IMR-90 (cell line): ENCODE results near the gene CLK1. TPM values are rescaled to one million over a fixed set of nuclear protein-coding genes. Genes with fewer than 3 reads are reported as not detected.

Experiments used
- ATAC-seq: fragments of 200-7000 bp; cut with Tn5 transposase; 2 replicates; pipeline ENCODE4 v1.9.1; 2020; ENCODE audit warnings: low read depth, mild to moderate bottlenecking, moderate library complexity
- BruUV-seq: library from RNA; stranded (reverse); fragments of 400-500 nt; replicated peaks from 2 replicates; lab custom pipeline; 2021; lab: Mats Ljungman, UMichigan
- CTCF ChIA-PET: fragments of 300-600 bp; formaldehyde crosslinking; extraction: SDS; loops from one replicate; lab custom pipeline; 2021; ENCODE audit warnings: antibody characterized with exemption; lab: Yijun Ruan, JAX
- POLR2A ChIA-PET: fragments of 300-600 bp; sonication (Branson Sonifier 250); formaldehyde crosslinking; loops from one replicate; lab custom pipeline; 2022; ENCODE audit warnings: antibody characterized with exemption; ENCODE audit not compliant: unreplicated experiment; lab: Charles Lee
- DNase-seq: peaks from one replicate; pipeline ENCODE4 v3.0.0; 2013
- H2AFZ ChIP-seq: replicated peaks from 2 replicates; pipeline ENCODE3; 2013; ENCODE audit warnings: low read length, mild to moderate bottlenecking; ENCODE audit not compliant: poor library complexity
- H2AK5ac ChIP-seq: 2 replicates; pipeline ENCODE4 v1.6.1; 2013; ENCODE audit warnings: low read depth, low read length, inconsistent platforms
- H2AK9ac ChIP-seq: replicated peaks from 2 replicates; pipeline ENCODE3; 2013; ENCODE audit warnings: mild to moderate bottlenecking, low read depth, low read length, moderate library complexity; ENCODE audit not compliant: poor library complexity
- H2BK120ac ChIP-seq: 2 replicates; pipeline ENCODE4 v1.6.1; 2013; ENCODE audit warnings: low read depth, low read length, inconsistent platforms
- H2BK15ac ChIP-seq: 3 replicates; pipeline ENCODE4 v1.6.1; 2013; ENCODE audit warnings: low read depth, low read length, inconsistent platforms
- H2BK20ac ChIP-seq: 2 replicates; pipeline ENCODE4 v1.6.1; 2013; ENCODE audit warnings: low read depth, mild to moderate bottlenecking, inconsistent platforms, low read length, moderate library complexity
- H2BK5ac ChIP-seq: 2 replicates; pipeline ENCODE4 v1.6.1; 2013; ENCODE audit warnings: mild to moderate bottlenecking, low read depth, low read length, inconsistent platforms; ENCODE audit not compliant: poor library complexity, severe bottlenecking
- H3K14ac ChIP-seq: replicated peaks from 2 replicates; pipeline ENCODE4 v1.6.1; 2013; ENCODE audit warnings: low read depth, low read length, inconsistent platforms
- H3K18ac ChIP-seq: 2 replicates; pipeline ENCODE4 v1.6.1; 2013; ENCODE audit warnings: low read depth, low read length, control low read depth
- H3K23ac ChIP-seq: 2 replicates; pipeline ENCODE4 v1.6.1; 2013; ENCODE audit warnings: low read depth, low read length, inconsistent platforms
- H3K27ac ChIP-seq: 2 replicates; pipeline ENCODE4 v1.5.1; 2013; ENCODE audit warnings: mild to moderate bottlenecking, control low read depth, low read length; ENCODE audit not compliant: insufficient read depth
- H3K27me3 ChIP-seq: 2 replicates; pipeline ENCODE4 v1.6.1; 2013; ENCODE audit warnings: low read length; ENCODE audit not compliant: control insufficient read depth, insufficient read depth
- H3K36me3 ChIP-seq: 2 replicates; pipeline ENCODE4 v1.6.1; 2013; ENCODE audit warnings: low read length, mixed read lengths; ENCODE audit not compliant: control insufficient read depth, insufficient read depth
- H3K4ac ChIP-seq: 2 replicates; pipeline ENCODE4 v1.6.1; 2013; ENCODE audit warnings: low read depth, low read length, inconsistent platforms
- H3K4me1 ChIP-seq: 2 replicates; pipeline ENCODE4 v1.6.1; 2013; ENCODE audit warnings: low read length, mixed read lengths; ENCODE audit not compliant: control insufficient read depth, insufficient read depth
- H3K4me2 ChIP-seq: 2 replicates; pipeline ENCODE4 v1.6.1; 2013; ENCODE audit warnings: low read depth, mild to moderate bottlenecking, control low read depth, low read length, moderate library complexity
- H3K4me3 ChIP-seq: 2 replicates; pipeline ENCODE4 v1.5.1; 2013; ENCODE audit warnings: low read depth, mild to moderate bottlenecking, control low read depth, low read length, moderate library complexity; ENCODE audit not compliant: insufficient read depth
- H3K56ac ChIP-seq: 2 replicates; pipeline ENCODE4 v1.6.1; 2013; ENCODE audit warnings: low read length, inconsistent platforms; ENCODE audit not compliant: insufficient read depth; ENCODE audit errors: extremely low read depth
- H3K79me1 ChIP-seq, 2 experiments: 2 replicates each; pipeline ENCODE4 v1.6.1; 2013; ENCODE audit warnings: low read length in 2 of 2, inconsistent platforms in 1 of 2, low read depth in 1 of 2
- H3K9ac ChIP-seq: 2 replicates; pipeline ENCODE4 v1.6.1; 2013; ENCODE audit warnings: low read depth, low read length, control low read depth
- H3K9me1 ChIP-seq: 2 replicates; pipeline ENCODE4 v1.6.1; 2013; ENCODE audit warnings: low read length, inconsistent platforms; ENCODE audit not compliant: insufficient read depth
- H3K9me3 ChIP-seq: 2 replicates; pipeline ENCODE4 v1.6.1; 2013; ENCODE audit warnings: low read length; ENCODE audit not compliant: control insufficient read depth, insufficient read depth
- H4K20me1 ChIP-seq: 2 replicates; pipeline ENCODE4 v1.6.1; 2013; ENCODE audit warnings: low read length, inconsistent platforms; ENCODE audit not compliant: insufficient read depth
- H4K5ac ChIP-seq: 2 replicates; pipeline ENCODE4 v1.6.1; 2013; ENCODE audit warnings: mild to moderate bottlenecking, low read depth, low read length, control low read depth
- H4K8ac ChIP-seq, 2 experiments: 2 replicates each; pipeline ENCODE4 v1.6.1; 2013; ENCODE audit warnings: low read depth in 2 of 2, low read length in 2 of 2, control low read depth in 1 of 2, inconsistent platforms in 1 of 2
- H4K91ac ChIP-seq: 2 replicates; pipeline ENCODE4 v1.6.1; 2013; ENCODE audit warnings: low read depth, low read length, inconsistent platforms; ENCODE audit not compliant: insufficient read depth
- CEBPB ChIP-seq: IDR thresholded peaks from 2 replicates; pipeline ENCODE4 v1.6.1; 2012; ENCODE audit warnings: low read depth, low read length, improper control_type of control experiment
- CHD1 ChIP-seq: IDR thresholded peaks from 2 replicates; pipeline ENCODE4 v1.6.1; 2012; ENCODE audit warnings: low read depth, low read length, improper control_type of control experiment
- MAFK ChIP-seq: IDR thresholded peaks from 2 replicates; pipeline ENCODE4 v1.6.1; 2012; ENCODE audit warnings: low read depth, low read length, improper control_type of control experiment
- MXI1 ChIP-seq: IDR thresholded peaks from 2 replicates; pipeline ENCODE4 v1.6.1; 2012; ENCODE audit warnings: low read depth, mild to moderate bottlenecking, low read length, moderate library complexity, borderline replicate concordance
- POLR2A ChIP-seq: IDR thresholded peaks from 2 replicates; pipeline ENCODE4 v1.6.1; 2012; ENCODE audit warnings: mild to moderate bottlenecking, low read depth, low read length
- RAD21 ChIP-seq: IDR thresholded peaks from 2 replicates; pipeline ENCODE4 v1.6.1; 2012; ENCODE audit warnings: low read length, improper control_type of control experiment
- RCOR1 ChIP-seq: IDR thresholded peaks from 2 replicates; pipeline ENCODE4 v1.6.1; 2012; ENCODE audit warnings: mild to moderate bottlenecking, low read length, improper control_type of control experiment; ENCODE audit not compliant: insufficient replicate concordance
- RFX5 ChIP-seq: IDR thresholded peaks from 2 replicates; pipeline ENCODE4 v1.8.0; 2012; ENCODE audit warnings: low read depth, mild to moderate bottlenecking, low read length, moderate library complexity
- WGBS, 2 experiments: methylation state at CpG; one replicate each; pipeline versions ENCODE4 v1.1.5 to v1.1.7; 2013; ENCODE audit warnings: missing lambda C conversion rate in 2 of 2; ENCODE audit not compliant: insufficient read length in 1 of 2; ENCODE audit errors: extremely low coverage in 2 of 2; 5-methylcytosine and 5-hydroxymethylcytosine counted together
- dilution Hi-C: fragments of 300-500 bp; cut with HindIII; formaldehyde crosslinking; loops from one replicate; pipeline ENCODE4 v1.14.3; 2018; ENCODE audit warnings: low sequenced_read_pairs; ENCODE audit not compliant: unreplicated experiment
- in situ Hi-C: fragments of 300-500 bp; cut with MboI; formaldehyde crosslinking; loops from 3 replicates; pipeline ENCODE4 v1.14.3; 2019; ENCODE audit warnings: low sequenced_read_pairs, inconsistent platforms, mixed read lengths
- intact Hi-C: fragments of 100-400 bp; cut with micrococcal nuclease; formaldehyde crosslinking; loops from 2 replicates; pipeline ENCODE4 v1.10.0; 2022
- polyA plus RNA-seq, 3 experiments: library from polyadenylated mRNA; depleted of rRNA; stranded (reverse); fragments of >200 nt; gene quantifications; 2 replicates each; pipeline ENCODE4 v1.2.3, GENCODE V29; 2012; ENCODE audit warnings: low replicate concordance in 1 of 3
- total RNA-seq: library from RNA; depleted of rRNA; stranded (reverse); fragments of >200 nt; gene quantifications from 2 replicates; pipeline ENCODE4 v1.2.3, GENCODE V29; 2012
- TF ChIP-seq, protein P1 (sequence below): fragments of 150-350 bp; IDR thresholded peaks from 2 replicates; pipeline ENCODE4 v1.6.1; 2016; ENCODE audit warnings: low read depth, mild to moderate bottlenecking, low read length, moderate library complexity, borderline replicate concordance
- TF ChIP-seq, protein P2 (sequence below): fragments of 150-350 bp; IDR thresholded peaks from 2 replicates; pipeline ENCODE4 v1.6.1; 2017; ENCODE audit warnings: mild to moderate bottlenecking, antibody characterized with exemption, low read length, low read depth

Gene CLK1
- total and polyA plus RNA-seq, 2 of the 4 experiments (the other 2 are of a cell fraction) = 26.2 to 35.5 TPM

DNA sequence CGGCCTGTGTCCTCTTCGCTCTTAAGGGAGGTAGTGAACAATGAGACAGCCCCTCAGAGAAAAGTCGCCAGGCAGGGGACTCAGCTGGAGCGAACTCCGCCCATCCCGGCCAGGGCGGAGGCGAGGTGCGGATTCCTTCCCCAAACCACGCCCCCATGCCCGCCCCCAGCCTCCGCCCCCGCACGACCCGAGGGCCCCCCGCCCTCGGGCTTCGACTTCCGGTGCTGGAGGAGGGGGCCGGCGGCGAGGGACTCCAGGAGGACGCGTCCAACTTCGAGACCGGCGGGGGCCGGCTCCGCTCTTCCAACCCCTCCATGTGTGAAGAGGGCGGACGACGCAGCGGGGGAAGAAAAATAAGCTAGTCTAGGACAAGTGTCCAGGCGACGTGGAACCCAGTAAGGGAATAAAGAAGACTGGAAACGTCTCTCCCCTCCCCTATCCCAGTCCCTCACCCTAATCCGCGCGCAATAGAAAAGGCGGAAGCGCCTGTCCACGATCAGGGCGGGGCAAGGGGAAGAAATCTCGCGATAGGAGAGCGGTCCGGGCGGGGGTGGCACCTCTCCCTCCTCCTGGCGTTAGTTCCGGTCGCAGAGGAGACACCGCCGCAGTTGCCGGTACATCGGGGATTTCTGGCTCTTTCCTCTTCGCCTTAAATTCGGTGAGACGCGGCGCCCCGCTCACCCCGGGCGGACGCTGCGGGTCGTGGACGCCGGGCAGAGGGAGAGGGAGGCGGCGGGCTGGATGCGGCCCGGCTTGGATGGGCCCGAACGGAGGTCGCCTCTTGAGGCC is 52.9 kb downstream of the CLK1 start, which contains the start of gene BZW1 (continued):
- TF ChIP-seq, protein P1, sequence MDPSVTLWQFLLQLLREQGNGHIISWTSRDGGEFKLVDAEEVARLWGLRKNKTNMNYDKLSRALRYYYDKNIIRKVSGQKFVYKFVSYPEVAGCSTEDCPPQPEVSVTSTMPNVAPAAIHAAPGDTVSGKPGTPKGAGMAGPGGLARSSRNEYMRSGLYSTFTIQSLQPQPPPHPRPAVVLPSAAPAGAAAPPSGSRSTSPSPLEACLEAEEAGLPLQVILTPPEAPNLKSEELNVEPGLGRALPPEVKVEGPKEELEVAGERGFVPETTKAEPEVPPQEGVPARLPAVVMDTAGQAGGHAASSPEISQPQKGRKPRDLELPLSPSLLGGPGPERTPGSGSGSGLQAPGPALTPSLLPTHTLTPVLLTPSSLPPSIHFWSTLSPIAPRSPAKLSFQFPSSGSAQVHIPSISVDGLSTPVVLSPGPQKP = peak; percentile 36; the same call in 1 of the 2 replicates
- TF ChIP-seq CHD1 (peak; percentile 98; the same call in 1 of the 2 replicates), RAD21 (no peak; the same call in 1 of the 2 replicates)

DNA sequence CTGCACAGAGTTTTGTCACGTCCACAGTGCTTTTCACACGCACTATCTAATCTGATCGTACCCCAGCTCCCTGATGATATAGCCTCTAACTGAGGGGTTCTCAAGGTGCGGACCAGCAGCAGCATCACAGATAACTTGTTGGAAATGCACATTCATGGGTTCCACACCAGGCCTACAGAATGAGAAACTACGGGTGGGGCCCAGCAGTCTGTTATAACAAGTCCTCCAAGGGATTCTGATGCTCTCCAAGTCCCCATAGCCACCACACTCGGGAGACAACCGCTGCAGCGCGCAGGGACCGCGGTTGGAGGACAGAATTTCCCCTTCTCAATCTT is 53.5 kb downstream of the CLK1 start:
- Histone ChIP-seq H3K9ac (peak overlapping the region; percentile 93), H2BK15ac (peak overlapping the region; percentile 85), H3K18ac (peak overlapping the region; percentile 92), H3K23ac (peak overlapping the region; percentile 94), H3K9me3 (no peaks in the 10 kb centered on the region), H4K8ac (peak overlapping the region; percentile 83 to 98), H3K27me3 (no peaks in the 10 kb centered on the region), H4K5ac (peak overlapping the region; percentile 82), H2AFZ (peak overlapping the region; percentile 91), H2BK20ac (peak overlapping the region; percentile 74), H3K36me3 (peaks cover 11% of the 10 kb centered on the region), H3K4me3 (peak overlapping the region; percentile 52), H2BK120ac (peak overlapping the region; percentile 92), H2AK9ac (peak overlapping the region; percentile 93), H3K4me1 (peaks cover 10% of the 10 kb centered on the region), H3K9me1 (peaks cover 3% of the 10 kb centered on the region; the same call in 1 of the 2 replicates), H3K79me1 (peaks cover 2 to 13% of the 10 kb centered on the region in 2 experiments; a peak in 3 of 4 replicates), H3K4ac (peak overlapping the region; percentile 96), H3K4me2 (peak overlapping the region; percentile 93), H4K20me1 (peaks cover 42% of the 10 kb centered on the region), H2BK5ac (peak overlapping the region; percentile 99), H2AK5ac (peak overlapping the region; percentile 88), H3K14ac (peak overlapping the region; percentile 97), H3K27ac (peak overlapping the region; percentile 96), H3K56ac (peak overlapping the region; percentile 94), H4K91ac (peak overlapping the region; percentile 96)
- intact Hi-C loops = loop anchor here (1.0 to 10.0 kb wide), 5 partner anchors 24 to 196 kb away; no protein-coding TSS in a partner anchor
- DNase-seq = peak; percentile 30
- POLR2A ChIA-PET = no interaction called here
- dilution Hi-C loops = no loop called here
- CTCF ChIA-PET = no interaction called here
- no peak for ATAC-seq
- no TSS peak for BruUV-seq
- WGBS, 2 experiments = 5% methylated on average over 3 of the region's 11 CpGs; no CpG with 5 or more reads in 1 of the 2 experiments
- in situ Hi-C loops = loop anchor here (5.0 kb wide), 1 partner anchor 64 kb away; no protein-coding TSS in a partner anchor
- TF ChIP-seq RFX5 (no peak), POLR2A (no peak; the same call in 1 of the 2 replicates), CEBPB (no peak), MXI1 (no peak), RCOR1 (no peak), MAFK (no peak)
- TF ChIP-seq, protein P1 = no peak
- TF ChIP-seq, protein P2, sequence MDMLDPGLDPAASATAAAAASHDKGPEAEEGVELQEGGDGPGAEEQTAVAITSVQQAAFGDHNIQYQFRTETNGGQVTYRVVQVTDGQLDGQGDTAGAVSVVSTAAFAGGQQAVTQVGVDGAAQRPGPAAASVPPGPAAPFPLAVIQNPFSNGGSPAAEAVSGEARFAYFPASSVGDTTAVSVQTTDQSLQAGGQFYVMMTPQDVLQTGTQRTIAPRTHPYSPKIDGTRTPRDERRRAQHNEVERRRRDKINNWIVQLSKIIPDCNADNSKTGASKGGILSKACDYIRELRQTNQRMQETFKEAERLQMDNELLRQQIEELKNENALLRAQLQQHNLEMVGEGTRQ = no peak
